Tibial nerve (tissue), 4 donors: ENCODE data around the gene RAB24. TPM values are rescaled to one million over a fixed set of nuclear protein-coding genes. Genes with fewer than 3 reads are reported as not detected.

Source experiments
- DNase-seq, 2 donors: peaks; one replicate each; pipeline ENCODE4 v3.0.0-alpha.2; 2019; ENCODE audit warnings: low spot score in 2 of 2
- H3K27ac ChIP-seq, 4 donors: fragments of 200-600 bp; sonication (generic) in 3 of 4; one replicate each; pipeline ENCODE4 v1.5.1; 2017 to 2019; ENCODE audit warnings: mild to moderate bottlenecking in 1 of 4
- H3K27me3 ChIP-seq, 2 donors: fragments of 200-600 bp; sonication (generic) in 1 of 2; one replicate each; pipeline versions ENCODE4 v1.5.1 to v1.6.0; 2017 to 2019
- H3K36me3 ChIP-seq, 3 donors: fragments of 200-600 bp; sonication (generic); one replicate each; pipeline ENCODE4 v1.5.1; 2018 to 2019
- H3K4me1 ChIP-seq, 4 donors: fragments of 200-600 bp; sonication (generic) in 3 of 4; one replicate each; pipeline ENCODE4 v1.5.1; 2017 to 2019
- H3K4me3 ChIP-seq, 4 donors: fragments of 200-600 bp; sonication (generic) in 3 of 4; one replicate each; pipeline ENCODE4 v1.5.1; 2017 to 2019; ENCODE audit warnings: mild to moderate bottlenecking in 1 of 4, moderate library complexity in 1 of 4
- H3K9me3 ChIP-seq, 4 donors: fragments of 200-600 bp; sonication (generic) in 3 of 4; one replicate each; pipeline ENCODE4 v1.5.1; 2017 to 2019
- EP300 ChIP-seq, 2 donors: sonication (generic); formaldehyde crosslinking; IDR thresholded peaks; one replicate each; pipeline ENCODE4 v1.6.1; 2017; ENCODE audit warnings: antibody characterized with exemption in 2 of 2, mild to moderate bottlenecking in 1 of 2
- POLR2A ChIP-seq, 2 donors: fragments of 450-650 bp; IDR thresholded peaks; one replicate each; pipeline ENCODE4 v1.6.1; 2017; ENCODE audit warnings: antibody characterized with exemption in 2 of 2, mild to moderate bottlenecking in 2 of 2, moderate library complexity in 2 of 2
- WGBS, 2 donors: methylation state at CpG; one replicate each; pipeline ENCODE4 v1.1.5; 2018; 5-methylcytosine and 5-hydroxymethylcytosine counted together
- total RNA-seq, 4 donors: library from RNA; depleted of rRNA; stranded (reverse); fragments of >200 nt; gene quantifications; one replicate each; pipeline ENCODE4 v1.1.0, GENCODE V29; 2016
- TF ChIP-seq, protein P1 (sequence below), 5 experiments: fragments of 200-600 bp in 3 of 5; fragments of 450-650 bp in 2 of 5; sonication (generic) in 3 of 5; IDR thresholded peaks; one replicate each; pipeline ENCODE4 v1.5.1; 2016 to 2019; ENCODE audit warnings: antibody characterized with exemption in 5 of 5, mild to moderate bottlenecking in 3 of 5, moderate library complexity in 2 of 5

Gene RAB24
- 10 to 100 TPM; 24.1 to 56.7 (median 35.4) TPM for total RNA-seq

DNA sequence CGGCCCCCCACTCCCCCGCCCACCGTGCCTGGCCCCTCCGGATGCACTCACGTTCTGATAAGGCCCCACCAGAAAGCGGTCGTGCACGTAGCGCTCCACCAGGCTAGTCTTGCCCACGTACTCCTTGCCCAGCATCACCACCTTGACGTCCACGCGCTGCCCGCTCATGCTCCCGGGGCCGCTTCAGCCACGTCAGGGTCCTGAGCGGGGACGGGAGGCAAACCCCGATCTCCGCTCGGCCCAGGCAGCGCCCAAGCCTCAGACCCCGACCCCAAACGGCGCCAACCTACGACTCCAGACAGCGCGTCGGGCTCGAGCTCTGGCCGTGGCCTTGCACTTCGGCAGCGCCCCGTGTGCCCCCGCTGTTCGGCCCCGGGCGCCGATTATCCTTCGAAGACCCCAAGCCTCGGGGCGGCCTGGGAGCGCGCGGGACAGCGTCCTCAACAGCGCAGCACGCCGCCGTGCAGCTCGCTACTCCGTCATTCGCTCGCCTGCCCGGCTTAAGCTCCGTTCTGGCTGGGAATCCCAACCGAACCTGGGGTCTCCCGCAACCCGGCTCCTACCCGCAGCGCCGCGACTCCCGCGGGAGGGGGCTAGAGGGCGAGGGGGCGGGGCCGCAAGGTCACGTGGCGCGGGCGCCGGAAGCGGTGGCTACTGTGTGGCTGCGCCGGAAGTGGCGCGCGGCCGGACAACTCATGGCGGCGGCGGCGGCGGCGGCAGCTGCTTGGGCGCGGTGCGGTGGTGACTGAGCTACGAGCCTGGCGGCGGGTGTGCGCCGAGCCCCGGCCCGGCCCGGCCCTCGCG is at the start of gene RAB24, which contains the start of gene PRELID1:
Gene RAB24, minus strand, starts transcription at position 599 of the 804 bp plus-strand sequence. Its CDS starts 431 bp downstream, at position 168.
Gene PRELID1, plus strand, starts transcription at position 679 of the 804 bp plus-strand sequence. CDS start 187 bp downstream, outside the sequence.
- Histone ChIP-seq H3K27ac (peak within 1 kb of the TSS; percentile 18 to 89 (median 76)), H3K27me3 (no peaks in the 10 kb centered on the region), H3K9me3 (no peaks in the 10 kb centered on the region), H3K4me1 (peaks cover 0 to 65% (median 42%) of the 10 kb centered on the region in 4 donors), H3K4me3 (peak within 1 kb of the TSS; percentile 56 to 94 (median 74)), H3K36me3 (peaks cover 0 to 39% (median 0%) of the 10 kb centered on the region in 3 donors)
- TF ChIP-seq POLR2A (IDR thresholded peaks at IDR 0.05) = peak in 1 of 2 donors; percentile 46
- TF ChIP-seq EP300 (IDR thresholded peaks at IDR 0.05) = peak in 1 of 2 donors; percentile 78
- TF ChIP-seq, protein P1, sequence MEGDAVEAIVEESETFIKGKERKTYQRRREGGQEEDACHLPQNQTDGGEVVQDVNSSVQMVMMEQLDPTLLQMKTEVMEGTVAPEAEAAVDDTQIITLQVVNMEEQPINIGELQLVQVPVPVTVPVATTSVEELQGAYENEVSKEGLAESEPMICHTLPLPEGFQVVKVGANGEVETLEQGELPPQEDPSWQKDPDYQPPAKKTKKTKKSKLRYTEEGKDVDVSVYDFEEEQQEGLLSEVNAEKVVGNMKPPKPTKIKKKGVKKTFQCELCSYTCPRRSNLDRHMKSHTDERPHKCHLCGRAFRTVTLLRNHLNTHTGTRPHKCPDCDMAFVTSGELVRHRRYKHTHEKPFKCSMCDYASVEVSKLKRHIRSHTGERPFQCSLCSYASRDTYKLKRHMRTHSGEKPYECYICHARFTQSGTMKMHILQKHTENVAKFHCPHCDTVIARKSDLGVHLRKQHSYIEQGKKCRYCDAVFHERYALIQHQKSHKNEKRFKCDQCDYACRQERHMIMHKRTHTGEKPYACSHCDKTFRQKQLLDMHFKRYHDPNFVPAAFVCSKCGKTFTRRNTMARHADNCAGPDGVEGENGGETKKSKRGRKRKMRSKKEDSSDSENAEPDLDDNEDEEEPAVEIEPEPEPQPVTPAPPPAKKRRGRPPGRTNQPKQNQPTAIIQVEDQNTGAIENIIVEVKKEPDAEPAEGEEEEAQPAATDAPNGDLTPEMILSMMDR (IDR thresholded peaks at IDR 0.05) = peak in 4 of 5 experiments; percentile 13 to 48 (median 32)
- peak; percentile 84 to 87 for DNase-seq
- WGBS, 2 donors = 0% methylated on average over 6 to 69 of the region's 100 CpGs

DNA sequence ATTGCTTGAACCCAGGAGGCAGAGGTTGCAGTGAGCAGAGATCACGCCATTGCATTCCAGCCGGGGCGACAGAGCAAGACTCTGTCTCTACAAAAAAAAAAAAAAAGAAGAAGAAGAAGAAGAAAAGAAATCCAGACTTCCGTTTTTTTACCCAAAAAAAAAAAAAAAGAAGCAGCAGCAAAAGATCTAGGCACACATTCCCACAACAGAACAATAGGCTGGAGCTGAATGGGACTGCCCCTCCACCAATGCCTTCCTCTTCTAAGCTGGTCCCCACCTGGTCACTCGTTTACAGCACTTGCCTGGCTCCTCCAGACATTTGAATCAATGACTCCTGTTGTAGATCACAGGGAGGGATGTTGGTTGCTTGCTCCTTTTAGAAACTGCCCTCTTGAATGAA is 49.6 kb upstream of the RAB24 start:
- Histone ChIP-seq H3K9me3 (no peaks in the 10 kb centered on the region), H3K27me3 (no peaks in the 10 kb centered on the region), H3K4me1 (peaks cover 0 to 35% (median 24%) of the 10 kb centered on the region in 4 donors), H3K4me3 (no peak overlapping the region), H3K36me3 (peaks cover 0 to 15% (median 0%) of the 10 kb centered on the region in 3 donors), H3K27ac (no peak overlapping the region)
- no peak for TF ChIP-seq POLR2A (IDR thresholded peaks at IDR 0.05)
- TF ChIP-seq EP300 (IDR thresholded peaks at IDR 0.05) = no peak
- TF ChIP-seq, protein P1 (IDR thresholded peaks at IDR 0.05) = no peak
- 61 to 72% methylated on average over 5 of the region's 5 CpGs for WGBS, 2 donors
- no peak for DNase-seq

DNA sequence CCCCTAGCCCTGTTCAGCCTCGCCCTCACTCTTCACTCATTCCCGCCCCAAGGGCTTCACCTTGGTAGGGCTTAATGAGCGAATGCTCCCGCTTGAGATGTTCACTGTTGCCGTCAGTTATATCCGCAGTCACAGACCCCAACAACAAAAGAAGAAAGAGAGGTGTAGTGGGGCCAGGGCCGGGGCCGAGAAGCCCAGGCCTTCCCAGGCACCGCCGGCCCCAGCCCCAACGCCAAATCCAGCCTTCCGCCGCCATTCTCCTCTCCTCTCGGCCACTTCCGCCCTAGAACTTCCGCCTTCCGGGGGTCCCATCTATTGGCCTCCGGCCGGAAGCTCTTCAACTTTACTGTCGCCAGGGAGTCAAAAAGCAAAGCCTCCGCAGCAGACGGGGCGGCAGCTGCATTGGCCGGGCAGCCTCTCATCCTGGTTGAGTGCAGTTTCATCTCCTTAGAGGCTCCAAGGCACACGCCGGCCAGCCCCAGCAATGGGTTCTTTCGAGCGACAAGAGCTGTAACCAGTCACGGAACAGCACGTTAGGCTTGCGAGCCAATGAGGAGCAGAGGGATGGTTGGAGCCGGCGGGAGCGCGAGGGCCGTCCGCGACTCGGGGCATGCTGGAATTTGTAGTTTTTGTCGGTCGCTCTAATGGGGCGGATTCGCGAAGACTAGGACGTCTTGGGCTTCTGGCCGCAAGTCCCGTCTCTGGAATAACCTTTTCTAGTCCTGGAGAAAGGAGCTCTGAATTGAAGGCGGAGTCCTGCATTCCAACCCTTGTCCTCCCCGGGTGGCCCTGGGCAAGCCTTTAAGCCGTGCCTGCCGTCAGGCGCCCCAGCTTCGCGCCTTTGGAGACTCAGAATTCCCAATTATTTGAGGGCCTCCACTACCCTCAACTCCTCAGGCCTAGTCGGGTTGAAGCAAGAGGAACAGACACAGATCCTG is 48.1 kb upstream of the RAB24 start, which contains the start of gene LMAN2:
Gene LMAN2, minus strand, starts transcription at position 277 of the 938 bp plus-strand sequence. Its CDS starts 21 bp downstream, at position 256.
- Histone ChIP-seq H3K4me1 (peaks cover 0 to 46% (median 20%) of the 10 kb centered on the region in 4 donors), H3K27ac (peak within 1 kb of the TSS; percentile 64 to 91 (median 88)), H3K36me3 (peaks cover 0 to 26% (median 0%) of the 10 kb centered on the region in 3 donors), H3K27me3 (no peaks in the 10 kb centered on the region), H3K4me3 (peak within 1 kb of the TSS; percentile 66 to 86 (median 84)), H3K9me3 (no peaks in the 10 kb centered on the region)
- WGBS, 2 donors = 6 to 12% methylated on average over 36 to 50 of the region's 55 CpGs
- peak; percentile 66 to 89 for TF ChIP-seq EP300 (IDR thresholded peaks at IDR 0.05)
- TF ChIP-seq, protein P1 (IDR thresholded peaks at IDR 0.05) = no peak
- peak; percentile 85 to 96 for DNase-seq

DNA sequence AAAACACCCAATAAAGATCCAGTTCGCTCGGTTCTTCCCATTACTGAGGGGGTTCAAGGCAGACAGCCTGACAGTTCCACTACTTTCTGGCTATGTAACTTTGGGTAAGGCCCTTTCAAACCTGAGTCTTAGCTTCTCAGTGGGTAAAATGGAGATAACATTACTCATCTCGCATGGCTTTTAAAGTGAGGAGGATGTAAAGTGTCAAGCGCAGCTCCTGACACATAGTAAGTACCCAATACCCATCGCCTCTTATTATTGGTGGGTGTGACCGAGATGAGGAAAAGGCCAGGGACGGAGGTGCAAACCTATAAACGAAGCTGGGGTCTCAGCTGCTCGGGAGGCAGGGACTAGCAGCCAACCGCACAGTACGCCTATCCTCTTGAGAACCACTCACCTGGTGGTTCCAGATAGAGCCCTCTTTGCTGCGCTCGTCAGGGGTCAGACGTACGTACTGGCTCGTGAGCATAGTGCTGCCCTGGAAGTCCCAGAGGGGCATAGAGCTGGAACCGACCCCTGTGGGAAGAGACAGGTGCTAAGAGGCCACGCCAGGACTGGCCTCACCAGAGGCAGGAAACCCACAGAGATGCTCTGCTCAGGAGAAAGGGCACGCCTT is 47.4 kb upstream of the RAB24 start:
- Histone ChIP-seq H3K4me1 (peaks cover 0 to 52% (median 20%) of the 10 kb centered on the region in 4 donors), H3K4me3 (peak overlapping the region; percentile 66 to 86 (median 84)), H3K36me3 (peaks cover 0 to 29% (median 0%) of the 10 kb centered on the region in 3 donors), H3K27me3 (no peaks in the 10 kb centered on the region), H3K27ac (peak overlapping the region; percentile 64 to 91 (median 88)), H3K9me3 (no peaks in the 10 kb centered on the region)
- no peak for DNase-seq
- TF ChIP-seq EP300 (IDR thresholded peaks at IDR 0.05) (no peak), POLR2A (IDR thresholded peaks at IDR 0.05) (no peak)
- TF ChIP-seq, protein P1 (IDR thresholded peaks at IDR 0.05) = no peak
- 13 to 19% methylated on average over 15 to 19 of the region's 19 CpGs for WGBS, 2 donors
